ENCODE measurements around the gene SERP2.
A peak's percentile ranks its signal among the peaks of the same experiment; 100 is the strongest.

SERP2 gene

GRCh38 chr13:44432650-44433049 is 59.0 kb downstream of the SERP2 start:
- CTCF ChIA-PET, result interaction anchor here (1.3 kb wide), 1 partner anchor 190 kb away, joined by 3 read pairs; no protein-coding TSS in a partner anchor
- TF ChIP-seq TARDBP (IDR thresholded peaks at IDR 0.05), result no peak
- no peak for TF ChIP-seq HDGF (IDR thresholded peaks at IDR 0.05; ENCODE audit: borderline replicate concordance)
- TF ChIP-seq ZNF384 (IDR thresholded peaks at IDR 0.05), result no peak
- no peak for TF ChIP-seq SP1 (IDR thresholded peaks at IDR 0.05)
- no peak for TF ChIP-seq FOXA1 (IDR thresholded peaks at IDR 0.05)
- no peak for TF ChIP-seq FOXM1 (IDR thresholded peaks at IDR 0.05; ENCODE audit: borderline replicate concordance)
- no peak for TF ChIP-seq L3MBTL2 (conservative IDR thresholded peaks at IDR 0.05)
- no peak for TF ChIP-seq ELF4 (IDR thresholded peaks at IDR 0.05)
- TF ChIP-seq CTBP1 (IDR thresholded peaks at IDR 0.05; ENCODE audit: borderline replicate concordance), result no peak
- no peak for TF ChIP-seq BHLHE40 (IDR thresholded peaks at IDR 0.05; ENCODE audit: borderline replicate concordance)
- no peak for TF ChIP-seq PKNOX1 (IDR thresholded peaks at IDR 0.05)
- TF ChIP-seq ARNT (IDR thresholded peaks at IDR 0.05), result no peak
- TF ChIP-seq SUZ12 (IDR thresholded peaks at IDR 0.05), result no peak
- TF ChIP-seq FOXK2 (IDR thresholded peaks at IDR 0.05), result no peak
- POLR2A ChIA-PET, result no interaction called here
- DNase-seq (ENCODE audit: extremely low spot score), result no peak

DNA sequence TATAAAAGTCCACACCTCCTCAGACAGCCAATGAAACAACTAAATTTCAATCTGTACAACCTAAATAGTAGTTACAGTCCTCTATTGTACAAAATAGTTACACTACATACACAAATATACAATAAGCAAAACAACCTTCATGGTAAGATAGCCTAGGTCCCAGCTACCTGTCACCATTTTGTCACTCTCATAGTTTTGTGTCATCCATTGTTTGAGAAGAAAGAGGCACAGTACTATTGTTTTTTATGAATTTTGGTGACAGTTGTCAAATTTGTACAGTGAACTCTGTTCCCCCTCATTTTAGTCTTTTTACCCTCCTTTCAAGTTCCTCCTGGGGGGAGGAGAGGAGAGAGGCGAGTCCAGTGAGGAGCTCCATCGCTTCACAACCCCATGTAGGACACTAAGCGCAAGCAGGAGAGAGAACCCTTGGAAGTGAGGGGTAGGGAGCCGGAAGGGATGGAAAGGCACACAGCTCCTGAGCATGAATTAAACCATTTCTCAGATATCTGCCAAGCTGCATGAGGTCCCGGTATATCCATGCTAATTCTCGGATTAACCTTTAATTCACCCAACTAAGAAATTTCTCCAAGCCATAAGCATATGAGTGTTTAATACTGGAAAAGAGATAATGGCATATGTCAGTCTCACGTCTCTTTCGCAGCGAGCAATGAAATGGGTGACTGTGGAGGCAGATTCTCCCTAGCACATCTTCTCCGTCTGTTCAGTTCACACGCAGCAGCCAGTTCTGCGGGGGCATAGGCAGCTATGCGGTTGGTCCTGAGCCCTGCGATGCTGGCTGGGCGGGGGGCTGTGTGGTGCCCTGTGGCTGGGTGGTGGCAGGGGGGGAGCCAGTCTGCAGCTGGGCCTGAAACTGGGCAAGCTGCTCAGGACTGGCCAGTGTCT is 60.5 kb downstream of the SERP2 start:
- no peak for TF ChIP-seq SP1 (IDR thresholded peaks at IDR 0.05)
- ChIA-PET POLR2A (interaction anchor here (1.3 kb wide), 1 partner anchor 292 kb away, joined by 4 read pairs; no protein-coding TSS in a partner anchor), CTCF (interaction anchor here (1.3 kb wide), 1 partner anchor 191 kb away, joined by 3 read pairs; no protein-coding TSS in a partner anchor)
- no peak for DNase-seq (ENCODE audit: extremely low spot score)

DNA sequence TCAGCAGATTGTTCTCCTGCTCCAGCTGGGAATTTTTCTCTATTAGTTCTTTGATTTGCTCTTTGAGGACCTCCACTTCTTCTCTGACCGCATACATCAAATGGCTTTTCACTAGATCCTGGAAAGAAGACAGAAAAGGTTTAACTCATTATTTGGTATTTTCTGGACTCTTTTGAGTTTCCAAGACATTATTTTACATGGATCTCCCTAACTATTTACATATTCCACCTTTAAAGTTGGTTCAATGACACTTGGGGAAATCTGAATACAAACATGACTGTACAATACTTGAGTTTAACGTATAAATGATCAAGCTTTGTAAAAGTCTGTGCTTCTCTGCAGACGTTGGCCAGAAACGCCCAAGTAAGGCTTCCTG is 61.1 kb downstream of the SERP2 start:
- CTCF ChIA-PET, result no interaction called here
- POLR2A ChIA-PET, result interaction anchor here (0.7 to 2.9 kb wide), 8 partner anchors 17 to 293 kb away, joined by 3 to 29 read pairs (median 4); no protein-coding TSS in a partner anchor

DNA sequence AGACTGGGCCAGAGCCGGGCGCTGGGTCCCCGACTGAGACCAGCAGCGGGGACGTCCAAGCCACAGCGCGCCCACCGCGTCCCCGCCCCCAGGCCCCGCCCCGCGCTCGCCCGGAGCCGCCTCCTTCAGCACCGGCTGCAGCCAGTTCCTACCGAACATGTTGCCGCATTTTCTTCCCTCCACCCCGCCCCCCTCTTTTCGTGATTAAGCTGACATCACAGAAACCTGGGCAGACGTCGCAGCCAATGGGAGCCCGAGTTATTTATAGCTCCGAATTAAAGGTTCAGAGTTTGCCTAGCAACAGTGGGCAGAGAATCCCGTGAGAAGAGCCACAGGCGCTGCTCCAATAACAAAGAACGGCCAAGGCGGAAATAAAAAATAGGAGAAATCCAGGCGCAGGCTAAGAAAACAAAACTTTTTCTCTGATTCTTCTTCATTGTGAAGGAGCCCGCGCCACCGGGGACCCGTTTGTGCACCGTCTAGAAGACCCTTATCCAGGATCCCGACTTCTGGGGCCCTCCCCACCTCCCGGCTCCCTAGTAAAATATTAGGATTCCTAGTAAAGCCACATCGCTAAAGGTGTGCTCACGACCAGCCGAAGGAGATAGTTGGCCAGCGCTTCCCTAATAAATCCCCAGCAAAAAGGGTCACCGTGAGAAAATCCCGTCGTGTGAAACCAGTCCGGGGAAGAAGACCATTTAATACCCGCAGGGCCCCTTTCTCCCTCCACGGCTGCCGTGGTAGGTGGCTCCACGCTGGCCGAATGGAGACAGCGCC is 61.7 kb downstream of the SERP2 start:
- peak; percentile 89 for DNase-seq (ENCODE audit: extremely low spot score)
- ChIA-PET CTCF (no interaction called here), POLR2A (interaction anchor here (0.6 to 2.9 kb wide), 13 partner anchors 17 to 294 kb away, joined by 3 to 29 read pairs (median 4); no protein-coding TSS in a partner anchor)
- TF ChIP-seq FOXM1 (IDR thresholded peaks at IDR 0.05; ENCODE audit: borderline replicate concordance) (no peak), PKNOX1 (IDR thresholded peaks at IDR 0.05) (no peak), L3MBTL2 (conservative IDR thresholded peaks at IDR 0.05) (peak; percentile 43; the same call in 1 of the 2 replicates), ARNT (IDR thresholded peaks at IDR 0.05) (no peak), HDGF (IDR thresholded peaks at IDR 0.05; ENCODE audit: borderline replicate concordance) (no peak)

More for the DNA sequence above, 61.1 kb downstream of the SERP2 start:
- no peak for TF ChIP-seq HDGF (IDR thresholded peaks at IDR 0.05; ENCODE audit: borderline replicate concordance)
- TF ChIP-seq ARNT (IDR thresholded peaks at IDR 0.05), result no peak
- no peak for TF ChIP-seq L3MBTL2 (conservative IDR thresholded peaks at IDR 0.05)
- TF ChIP-seq BHLHE40 (IDR thresholded peaks at IDR 0.05; ENCODE audit: borderline replicate concordance), result no peak
- TF ChIP-seq TARDBP (IDR thresholded peaks at IDR 0.05), result no peak
- TF ChIP-seq FOXM1 (IDR thresholded peaks at IDR 0.05; ENCODE audit: borderline replicate concordance), result no peak
- TF ChIP-seq NFRKB (IDR thresholded peaks at IDR 0.05), result no peak
- TF ChIP-seq LEF1 (IDR thresholded peaks at IDR 0.05; ENCODE audit: borderline replicate concordance), result no peak
- no peak for TF ChIP-seq ZNF384 (IDR thresholded peaks at IDR 0.05)
- no peak for TF ChIP-seq FOXK2 (IDR thresholded peaks at IDR 0.05)
- DNase-seq (ENCODE audit: extremely low spot score), result no peak

GRCh38 chr13:44435919-44436510 is 62.4 kb downstream of the SERP2 start:
- no peak for TF ChIP-seq FOXA1 (IDR thresholded peaks at IDR 0.05)
- TF ChIP-seq PKNOX1 (IDR thresholded peaks at IDR 0.05), result no peak
- no peak for TF ChIP-seq ZNF384 (IDR thresholded peaks at IDR 0.05)
- TF ChIP-seq HDGF (IDR thresholded peaks at IDR 0.05; ENCODE audit: borderline replicate concordance), result no peak
- DNase-seq (ENCODE audit: extremely low spot score), result no peak
- ChIA-PET CTCF (no interaction called here), POLR2A (interaction anchor here (0.6 to 2.9 kb wide), 21 partner anchors 8 to 384 kb away, joined by 3 to 29 read pairs (median 5); no protein-coding TSS in a partner anchor)

Measured in HEK293T (cell line).